K562 (cell line): ENCODE results near the gene ZCCHC14. TPM values are rescaled to one million over a fixed set of nuclear protein-coding genes. Genes with fewer than 3 reads are reported as not detected.
A peak's percentile ranks its signal among the peaks of the same experiment; 100 is the strongest.

ENCODE experiments used
- CBX3 ChIP-seq, 2 experiments: IDR thresholded peaks; 1 replicate in 1 of 2; 2 replicates in 1 of 2; pipeline ENCODE4 v1.6.1; 2012; ENCODE audit warnings: inconsistent platforms in 2 of 2, low read length in 2 of 2, borderline replicate concordance in 1 of 2, control low read depth in 1 of 2
- CEBPB ChIP-seq: fragments of 450-650 bp; IDR thresholded peaks from 2 replicates; pipeline ENCODE4 v1.6.1; 2016; ENCODE audit warnings: missing genetic modification characterization, missing compliant biosample characterization
- CEBPG ChIP-seq, 3 experiments: fragments of 200-800 bp in 1 of 3; sonication (Bioruptor generic) in 1 of 3; sonication (generic) in 1 of 3; formaldehyde crosslinking in 1 of 3; IDR thresholded peaks in 2 of 3; conservative IDR thresholded peaks in 1 of 3; 2 replicates each; pipeline versions ENCODE4 v1.6.1 to v1.8.0; 2016 to 2022; ENCODE audit warnings: missing compliant biosample characterization in 2 of 3, missing genetic modification characterization in 2 of 3, mild to moderate bottlenecking in 1 of 3, missing genetic modification reagents in 1 of 3
- DEAF1 ChIP-seq: fragments of 450-650 bp; formaldehyde crosslinking; IDR thresholded peaks from 2 replicates; pipeline ENCODE4 v1.4.0; 2020; ENCODE audit warnings: mild to moderate bottlenecking, moderate library complexity
- DNMT1 ChIP-seq: fragments of 450-650 bp; IDR thresholded peaks from 2 replicates; pipeline ENCODE4 v1.6.1; 2016; ENCODE audit warnings: antibody characterized with exemption, mild to moderate bottlenecking
- LARP7 ChIP-seq: fragments of 450-650 bp; IDR thresholded peaks from 2 replicates; pipeline ENCODE4 v1.6.1; 2016
- MEF2D ChIP-seq: conservative IDR thresholded peaks from 2 replicates; pipeline ENCODE4 v1.6.1; 2016; ENCODE audit warnings: low read depth, missing genetic modification characterization, missing compliant biosample characterization
- PHF21A ChIP-seq: fragments of 450-650 bp; IDR thresholded peaks from 2 replicates; pipeline ENCODE4 v1.6.1; 2017; ENCODE audit warnings: low read depth, borderline replicate concordance
- STAT5A ChIP-seq: IDR thresholded peaks from 2 replicates; pipeline ENCODE4 v1.6.1; 2012; ENCODE audit warnings: low read length, inconsistent platforms, borderline replicate concordance
- TBP ChIP-seq: optimal IDR thresholded peaks from 2 replicates; pipeline ENCODE3; 2011; ENCODE audit warnings: low read depth, low read length, improper control_type of control experiment
- THRAP3 ChIP-seq: fragments of 450-650 bp; IDR thresholded peaks from 2 replicates; pipeline ENCODE4 v1.6.1; 2016; ENCODE audit warnings: mild to moderate bottlenecking, inconsistent platforms, borderline replicate concordance
- TRIM28 ChIP-seq: fragments of 450-650 bp; IDR thresholded peaks from 2 replicates; pipeline ENCODE4 v1.6.1; 2017
- ZMIZ1 ChIP-seq, 2 experiments: fragments of 150-350 bp in 1 of 2; IDR thresholded peaks; 2 replicates each; pipeline ENCODE4 v1.6.1; 2012 to 2016; ENCODE audit warnings: low read depth in 2 of 2, low read length in 2 of 2, mild to moderate bottlenecking in 1 of 2, moderate library complexity in 1 of 2
- ZNF121 ChIP-seq: sonication (generic); formaldehyde crosslinking; conservative IDR thresholded peaks from 2 replicates; pipeline ENCODE4 v1.8.0; 2022; ENCODE audit warnings: missing genetic modification reagents
- ZNF165 ChIP-seq: fragments of 250-450 bp; sonication (Bioruptor Pico); IDR thresholded peaks from 2 replicates; pipeline ENCODE4 v1.4.0; 2020; ENCODE audit warnings: borderline replicate concordance
- ZNF551 ChIP-seq: fragments of 250-450 bp; sonication (Bioruptor Pico); IDR thresholded peaks from 2 replicates; pipeline ENCODE4 v1.5.0; 2021; ENCODE audit warnings: mild to moderate bottlenecking, moderate library complexity
- ZNF583 ChIP-seq: fragments of 250-450 bp; sonication (Bioruptor Pico); IDR thresholded peaks from 2 replicates; pipeline ENCODE4 v1.4.0; 2020
- ZNF696 ChIP-seq: fragments of 250-450 bp; sonication (Bioruptor Pico); conservative IDR thresholded peaks from 2 replicates; pipeline ENCODE4 v1.4.0; 2020; ENCODE audit warnings: mild to moderate bottlenecking, moderate library complexity
- ZNF778 ChIP-seq: fragments of 450-650 bp; formaldehyde crosslinking; IDR thresholded peaks from 2 replicates; pipeline ENCODE4 v1.4.0; 2020; ENCODE audit warnings: mild to moderate bottlenecking, moderate library complexity
- polyA plus RNA-seq, 8 experiments: library from polyadenylated mRNA; depleted of rRNA in 4 of 8; stranded (reverse) in 5 of 8; unstranded in 3 of 8; fragments of >200 nt; fragmentation: Nextera tagmentation in 2 of 8; fragmentation: Illumina TruSeq in 1 of 8; extraction: Ambion mirVana in 2 of 8; extraction: Trizol in 1 of 8; gene quantifications; 2 replicates each; pipeline versions ENCODE4 v1.2.1 to v1.2.3, GENCODE V29; 2011 to 2014; ENCODE audit warnings: inconsistent platforms in 1 of 8, missing spikeins in 1 of 8
- total RNA-seq, 7 experiments: library from RNA; depleted of rRNA in 6 of 7; stranded (reverse); fragments of >200 nt in 6 of 7; fragmentation: Illumina TruSeq in 2 of 7; extraction: Trizol in 2 of 7; gene quantifications; 2 replicates each; pipeline versions ENCODE4 v1.2.1 to v1.2.3, GENCODE V29; 2011 to 2021; ENCODE audit warnings: low replicate concordance in 1 of 7
- TF ChIP-seq, protein P1 (sequence below): fragments of 450-650 bp; formaldehyde crosslinking; IDR thresholded peaks from 2 replicates; pipeline ENCODE4 v1.4.0; 2022; ENCODE audit warnings: missing genetic modification characterization
- TF ChIP-seq, protein P2 (sequence below): fragments of 250-450 bp; sonication (Bioruptor Pico); IDR thresholded peaks from 2 replicates; pipeline ENCODE4 v1.4.0; 2020; ENCODE audit warnings: mild to moderate bottlenecking, moderate library complexity

ZCCHC14 gene
- total and polyA plus RNA-seq, 9 of the 15 experiments (the other 6 are each of a cell fraction or from before 2014, with no cell fraction given): 1.5 to 12.4 (median 2.9) TPM

DNA sequence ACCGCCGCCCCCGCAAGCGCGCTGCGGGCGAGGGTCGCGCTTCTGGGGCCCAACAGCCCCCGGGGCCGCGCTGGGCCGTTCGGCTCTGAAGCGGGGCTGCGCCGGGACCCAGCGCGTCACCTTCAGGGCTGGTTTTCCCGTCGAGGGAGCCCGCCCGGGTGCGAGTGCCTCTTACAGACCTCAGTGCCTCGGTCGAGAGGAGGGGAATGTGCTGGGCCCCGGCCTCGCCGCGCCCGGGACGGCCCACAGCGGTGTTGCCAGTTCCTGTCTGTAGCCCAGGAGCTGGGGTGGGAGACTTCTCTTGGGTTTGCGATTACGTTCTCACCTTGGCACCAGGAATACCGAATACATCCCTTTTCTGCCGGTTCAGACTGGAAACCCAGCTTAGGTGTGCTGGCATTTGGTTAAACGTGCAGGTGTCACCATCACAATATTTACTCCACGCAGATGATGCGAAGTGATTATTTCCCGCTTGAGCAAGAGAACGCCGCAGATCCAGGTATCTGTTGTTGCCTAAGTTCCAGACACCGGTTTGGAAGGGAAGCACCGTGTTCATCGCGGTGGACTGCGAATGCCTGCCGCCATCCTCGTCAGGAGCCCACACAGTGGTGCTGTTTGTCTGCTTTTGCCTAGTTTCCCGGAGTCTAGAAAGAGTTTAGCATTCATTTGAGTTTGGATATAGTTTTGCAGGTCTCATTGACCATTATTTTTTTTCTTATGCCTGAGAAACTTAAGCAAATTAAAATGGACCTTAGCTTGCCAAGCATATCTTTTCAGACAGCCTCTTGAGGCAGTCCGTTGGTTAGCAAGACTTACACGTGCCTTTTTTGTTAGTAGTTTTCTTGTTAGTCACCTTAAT is 99.8 kb downstream of the ZCCHC14 start (continued):
- no peak for TF ChIP-seq ZMIZ1 (IDR thresholded peaks at IDR 0.05; ENCODE audit: low read depth in 2 of 2, low read length in 2 of 2)
- TF ChIP-seq CEBPG (CRISPR knock-in tag; IDR thresholded peaks at IDR 0.05): peak; percentile 30; the same call in 1 of the 2 replicates
- no peak for TF ChIP-seq CEBPG (tag; conservative IDR thresholded peaks at IDR 0.05 in 1 of 2, IDR thresholded peaks at IDR 0.05 in 1 of 2)
- no peak for TF ChIP-seq DNMT1
- no peak for TF ChIP-seq ZNF583 (CRISPR knock-in tag)
- TF ChIP-seq ZNF121 (CRISPR knock-in tag): no peak
- no peak for TF ChIP-seq LARP7
- no peak for TF ChIP-seq ZNF778 (CRISPR knock-in tag)
- no peak for TF ChIP-seq PHF21A
- TF ChIP-seq DEAF1: no peak
- peak; percentile 43 for TF ChIP-seq CEBPB (tag)
- no peak for TF ChIP-seq ZNF551 (CRISPR knock-in tag)
- TF ChIP-seq STAT5A: no peak
- no peak for TF ChIP-seq TRIM28
- TF ChIP-seq ZNF696 (CRISPR knock-in tag): no peak
- TF ChIP-seq, protein P1, sequence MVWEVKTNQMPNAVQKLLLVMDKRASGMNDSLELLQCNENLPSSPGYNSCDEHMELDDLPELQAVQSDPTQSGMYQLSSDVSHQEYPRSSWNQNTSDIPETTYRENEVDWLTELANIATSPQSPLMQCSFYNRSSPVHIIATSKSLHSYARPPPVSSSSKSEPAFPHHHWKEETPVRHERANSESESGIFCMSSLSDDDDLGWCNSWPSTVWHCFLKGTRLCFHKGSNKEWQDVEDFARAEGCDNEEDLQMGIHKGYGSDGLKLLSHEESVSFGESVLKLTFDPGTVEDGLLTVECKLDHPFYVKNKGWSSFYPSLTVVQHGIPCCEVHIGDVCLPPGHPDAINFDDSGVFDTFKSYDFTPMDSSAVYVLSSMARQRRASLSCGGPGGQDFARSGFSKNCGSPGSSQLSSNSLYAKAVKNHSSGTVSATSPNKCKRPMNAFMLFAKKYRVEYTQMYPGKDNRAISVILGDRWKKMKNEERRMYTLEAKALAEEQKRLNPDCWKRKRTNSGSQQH (CRISPR knock-in tag): no peak
- TF ChIP-seq CBX3 (IDR thresholded peaks at IDR 0.05; ENCODE audit: borderline replicate concordance in 1 of 2, low read length in 2 of 2): no peak
- no peak for TF ChIP-seq MEF2D (tag)
- no peak for TF ChIP-seq ZNF165 (CRISPR knock-in tag)
- TF ChIP-seq, protein P2, sequence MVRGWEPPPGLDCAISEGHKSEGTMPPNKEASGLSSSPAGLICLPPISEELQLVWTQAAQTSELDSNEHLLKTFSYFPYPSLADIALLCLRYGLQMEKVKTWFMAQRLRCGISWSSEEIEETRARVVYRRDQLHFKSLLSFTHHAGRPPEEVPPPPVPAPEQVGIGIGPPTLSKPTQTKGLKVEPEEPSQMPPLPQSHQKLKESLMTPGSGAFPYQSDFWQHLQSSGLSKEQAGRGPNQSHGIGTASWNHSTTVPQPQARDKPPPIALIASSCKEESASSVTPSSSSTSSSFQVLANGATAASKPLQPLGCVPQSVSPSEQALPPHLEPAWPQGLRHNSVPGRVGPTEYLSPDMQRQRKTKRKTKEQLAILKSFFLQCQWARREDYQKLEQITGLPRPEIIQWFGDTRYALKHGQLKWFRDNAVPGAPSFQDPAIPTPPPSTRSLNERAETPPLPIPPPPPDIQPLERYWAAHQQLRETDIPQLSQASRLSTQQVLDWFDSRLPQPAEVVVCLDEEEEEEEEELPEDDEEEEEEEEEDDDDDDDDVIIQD (CRISPR knock-in tag): no peak
- TF ChIP-seq TBP: no peak
- no peak for TF ChIP-seq THRAP3
